GM19395 (cell line): ENCODE measurements around the gene SFMBT2.

ENCODE experiments used
- ATAC-seq: cut with Tn5 transposase; IDR thresholded peaks from one replicate; pipeline ENCODE4 v1.9.1; 2021; ENCODE audit warnings: mild to moderate bottlenecking, moderate library complexity; ENCODE audit not compliant: unreplicated experiment

SFMBT2 gene

DNA sequence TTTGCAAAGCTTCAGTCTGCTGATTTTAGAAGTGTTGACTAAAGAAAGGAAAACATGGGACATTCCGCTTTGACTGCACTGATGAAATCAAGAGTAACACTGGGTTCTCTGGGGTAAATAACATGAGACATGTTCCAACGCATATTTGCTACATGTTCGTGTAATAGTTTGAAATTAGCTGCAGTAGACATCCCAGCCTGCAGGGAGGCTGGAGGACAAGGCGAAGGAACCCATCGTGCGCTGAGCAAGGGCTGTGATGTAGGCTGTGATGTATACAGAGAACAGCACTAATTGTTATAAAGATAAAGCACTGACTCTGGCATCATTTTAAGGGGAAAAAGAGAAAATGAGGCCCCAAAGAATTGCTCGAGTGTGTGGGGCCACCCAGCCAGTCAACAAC lies 40.3 kb downstream of the SFMBT2 start:
- no peak for ATAC-seq

DNA sequence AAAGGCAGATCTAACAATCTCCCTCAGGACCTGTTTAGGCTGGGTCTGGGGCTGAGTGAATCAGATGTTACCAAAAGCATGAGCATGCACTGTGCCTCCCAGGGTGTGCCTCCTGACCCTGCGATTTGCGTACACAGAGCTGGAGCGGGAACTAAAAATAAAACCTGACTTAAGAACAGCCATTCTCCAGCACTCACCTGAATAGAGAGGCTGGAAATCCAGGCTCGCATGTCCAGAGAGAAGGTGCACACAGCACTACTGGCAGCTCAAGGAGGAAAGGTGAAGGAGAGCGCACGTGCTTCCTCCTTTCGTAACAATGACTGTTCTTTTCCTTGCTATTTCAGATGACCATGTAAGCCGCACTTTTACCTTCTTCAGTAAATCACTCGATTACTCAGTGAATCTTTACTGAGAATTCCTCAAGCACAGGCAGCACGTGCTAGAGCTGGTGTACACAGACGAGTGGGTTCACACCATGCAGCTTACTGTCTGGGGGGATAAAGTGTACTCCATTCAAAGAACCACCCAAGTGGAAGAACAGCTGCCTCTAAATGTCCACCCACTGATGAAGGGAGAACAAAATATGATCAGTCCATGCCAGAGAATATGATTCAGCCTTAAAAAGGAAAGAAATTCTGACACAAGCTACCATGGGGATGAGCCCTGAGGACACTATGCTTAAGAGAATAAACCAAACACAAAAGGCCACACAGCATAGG lies 45.6 kb downstream of the SFMBT2 start:
- ATAC-seq = no peak

GRCh38 chr10:7364474-7364873 lies 46.4 kb downstream of the SFMBT2 start:
- ATAC-seq = no peak

DNA sequence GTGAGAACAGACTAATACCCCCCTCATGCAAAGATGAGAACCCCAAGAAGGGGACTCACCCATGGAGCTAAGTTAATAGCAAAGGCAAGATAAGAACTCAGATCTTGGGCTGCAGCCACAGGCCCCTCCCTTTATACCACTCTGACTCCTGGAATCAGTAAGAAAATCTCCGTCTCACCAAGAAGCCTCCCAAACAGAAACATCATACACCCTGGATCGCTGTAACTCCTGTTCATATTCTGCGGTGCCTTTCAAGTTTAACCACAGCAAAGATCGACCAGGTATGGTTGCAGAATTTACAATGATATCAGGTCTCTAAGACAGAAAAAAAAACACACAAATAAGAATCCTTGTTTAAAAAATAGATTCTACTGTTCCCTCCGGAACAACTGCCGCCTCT lies 47.1 kb downstream of the SFMBT2 start:
- ATAC-seq = no peak

- no peak for ATAC-seq
Observed at GRCh38 chr10:7362471-7362870, 48.4 kb downstream of the SFMBT2 start.

GRCh38 chr10:7361316-7361715 lies 49.5 kb downstream of the SFMBT2 start:
- no peak for ATAC-seq

DNA sequence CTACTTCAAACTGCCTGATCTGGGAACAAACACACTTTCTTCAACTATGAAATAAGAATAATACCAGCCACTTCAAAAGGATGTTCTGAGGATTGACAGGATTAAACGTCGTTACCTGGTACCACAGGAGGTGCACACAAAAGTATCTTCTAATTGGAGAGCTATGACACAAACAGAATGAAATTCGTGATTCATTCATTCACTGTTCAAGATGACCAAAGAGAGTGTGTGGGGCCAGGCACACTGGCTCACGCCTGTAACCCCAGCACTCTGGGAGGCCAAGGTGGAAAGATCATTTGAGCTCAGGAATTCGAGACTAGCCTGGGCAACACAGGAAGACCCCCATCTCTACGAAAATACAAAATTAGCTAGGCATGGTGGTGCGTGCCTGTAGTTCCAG lies 50.9 kb downstream of the SFMBT2 start:
- ATAC-seq = no peak

DNA sequence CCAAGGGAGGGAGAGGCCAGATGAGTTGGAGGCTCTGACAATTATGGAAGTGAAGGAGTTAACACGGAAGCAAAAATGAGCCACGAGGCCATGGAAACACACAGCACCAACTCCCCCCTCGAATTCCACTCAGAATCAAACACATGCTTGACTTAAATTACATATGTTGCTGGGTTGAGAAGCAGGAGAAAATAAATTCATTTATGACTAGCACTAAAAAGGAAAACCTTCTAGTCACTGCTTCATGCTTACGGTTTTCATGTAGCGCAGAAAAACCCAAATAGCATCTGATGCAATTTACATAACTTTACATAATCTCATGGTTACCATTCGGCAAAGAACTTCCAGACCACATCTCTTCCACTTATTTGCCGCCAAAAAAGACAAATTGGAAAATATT lies 51.5 kb downstream of the SFMBT2 start:
- ATAC-seq = no peak

GRCh38 chr10:7357193-7357592 lies 53.6 kb downstream of the SFMBT2 start:
- no peak for ATAC-seq

DNA sequence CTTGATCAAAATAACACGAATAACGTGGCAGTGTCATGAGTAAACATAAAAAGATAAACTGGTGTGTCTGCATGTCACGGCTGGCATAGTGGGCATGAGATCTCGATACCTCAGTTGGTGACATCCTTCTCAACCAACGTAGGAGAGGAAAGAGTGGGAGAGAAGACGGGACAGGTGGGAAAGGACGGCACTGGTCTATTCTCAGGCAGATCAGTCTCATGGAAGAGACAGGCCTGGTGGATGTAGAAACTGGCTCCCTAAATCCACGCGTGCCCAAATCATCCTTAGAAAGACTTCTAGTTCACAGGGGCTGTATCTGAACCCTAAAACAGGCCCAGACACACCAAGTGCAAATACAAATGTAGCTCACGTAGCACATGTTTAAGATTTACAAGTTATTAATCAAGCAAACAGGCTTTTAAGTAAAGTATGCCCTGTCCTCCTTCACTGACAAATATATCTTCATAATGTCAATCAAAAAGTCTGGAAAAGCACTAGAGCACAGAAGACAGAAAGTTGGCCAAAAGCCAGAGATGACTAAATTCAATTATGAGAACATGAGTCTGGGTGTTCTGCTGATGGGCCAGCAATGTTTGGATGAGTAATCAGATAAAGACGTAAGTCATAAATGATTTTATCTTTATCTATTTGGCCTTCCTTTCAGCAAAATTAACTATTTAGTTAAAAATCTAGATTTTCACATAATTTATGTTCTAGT lies 56.3 kb downstream of the SFMBT2 start:
- no peak for ATAC-seq

DNA sequence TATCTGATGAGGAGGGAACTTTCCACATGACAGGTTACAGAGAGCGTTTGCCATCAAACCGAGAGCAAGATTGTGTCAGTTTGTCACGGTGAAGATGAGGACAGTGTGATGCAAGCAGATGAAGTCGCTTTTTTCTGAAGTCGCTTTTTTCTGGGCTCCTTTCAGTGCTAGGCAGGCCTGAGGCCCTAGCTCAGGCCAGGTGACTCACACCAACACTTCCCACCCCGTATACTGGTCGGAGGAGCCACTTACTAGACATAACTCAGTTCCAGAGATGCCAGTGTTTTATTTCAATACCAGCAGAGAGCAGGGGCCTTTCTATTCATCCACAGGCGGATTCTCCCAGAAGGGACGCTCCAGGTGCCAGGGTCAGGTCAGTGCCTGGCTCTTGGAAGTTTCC lies 58.9 kb downstream of the SFMBT2 start:
- no peak for ATAC-seq

DNA sequence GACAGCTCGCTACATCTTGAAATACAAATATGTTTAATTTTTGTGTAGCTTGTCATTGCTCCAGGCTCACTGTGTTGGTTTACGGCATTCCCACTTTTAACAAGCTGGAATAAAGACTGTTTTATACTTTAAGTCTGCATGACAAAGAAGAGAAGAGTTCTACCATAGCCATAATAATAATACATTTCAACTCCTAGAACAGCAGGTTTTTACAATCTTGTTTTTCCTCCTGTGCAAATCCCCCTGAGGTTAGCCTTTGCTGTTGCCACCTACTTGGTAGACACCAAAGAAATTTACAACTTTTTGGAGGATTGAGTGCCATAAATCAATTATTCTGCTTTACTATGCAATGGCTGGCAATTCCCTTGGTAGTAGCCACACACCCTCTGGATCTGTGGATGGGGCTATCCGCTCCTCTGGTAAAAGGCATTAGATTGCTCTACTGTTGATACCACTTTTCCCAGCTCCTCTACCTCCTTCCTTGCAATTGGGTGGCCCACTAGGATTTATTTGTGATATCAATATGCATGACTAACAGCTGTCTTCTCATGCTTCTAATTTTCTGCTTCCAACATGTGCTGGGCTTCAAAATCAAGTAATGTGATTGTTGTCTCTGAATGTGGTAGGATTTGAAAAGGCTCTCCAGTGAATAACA lies 60.2 kb downstream of the SFMBT2 start:
- ATAC-seq = no peak

GRCh38 chr10:7345717-7346116 lies 65.1 kb downstream of the SFMBT2 start:
- ATAC-seq = no peak

DNA sequence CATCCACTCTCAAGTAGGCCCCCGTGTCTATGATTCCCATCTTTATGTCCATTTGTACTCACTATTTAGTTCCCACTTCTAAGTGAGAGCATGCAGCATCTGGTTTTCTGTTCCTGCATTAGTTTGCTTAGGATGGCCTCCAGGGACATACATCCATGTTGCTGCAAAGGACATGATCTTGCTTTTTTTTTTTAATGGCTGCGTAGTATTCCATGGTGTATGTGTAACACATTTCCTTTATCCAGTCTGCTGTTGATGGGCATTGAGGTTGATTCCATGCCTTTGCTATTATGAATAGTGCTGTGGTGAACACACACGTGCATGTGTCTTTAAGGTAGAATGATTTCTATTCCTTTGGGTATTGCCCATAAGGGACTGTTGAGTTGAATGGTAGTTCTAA lies 67.8 kb downstream of the SFMBT2 start:
- ATAC-seq = no peak

- ATAC-seq = no peak
Observed at GRCh38 chr10:7340179-7340874, 70.5 kb downstream of the SFMBT2 start.

- ATAC-seq = no peak
Observed at GRCh38 chr10:7339510-7339909, 71.3 kb downstream of the SFMBT2 start.

GRCh38 chr10:7338469-7338868 lies 72.4 kb downstream of the SFMBT2 start:
- no peak for ATAC-seq

DNA sequence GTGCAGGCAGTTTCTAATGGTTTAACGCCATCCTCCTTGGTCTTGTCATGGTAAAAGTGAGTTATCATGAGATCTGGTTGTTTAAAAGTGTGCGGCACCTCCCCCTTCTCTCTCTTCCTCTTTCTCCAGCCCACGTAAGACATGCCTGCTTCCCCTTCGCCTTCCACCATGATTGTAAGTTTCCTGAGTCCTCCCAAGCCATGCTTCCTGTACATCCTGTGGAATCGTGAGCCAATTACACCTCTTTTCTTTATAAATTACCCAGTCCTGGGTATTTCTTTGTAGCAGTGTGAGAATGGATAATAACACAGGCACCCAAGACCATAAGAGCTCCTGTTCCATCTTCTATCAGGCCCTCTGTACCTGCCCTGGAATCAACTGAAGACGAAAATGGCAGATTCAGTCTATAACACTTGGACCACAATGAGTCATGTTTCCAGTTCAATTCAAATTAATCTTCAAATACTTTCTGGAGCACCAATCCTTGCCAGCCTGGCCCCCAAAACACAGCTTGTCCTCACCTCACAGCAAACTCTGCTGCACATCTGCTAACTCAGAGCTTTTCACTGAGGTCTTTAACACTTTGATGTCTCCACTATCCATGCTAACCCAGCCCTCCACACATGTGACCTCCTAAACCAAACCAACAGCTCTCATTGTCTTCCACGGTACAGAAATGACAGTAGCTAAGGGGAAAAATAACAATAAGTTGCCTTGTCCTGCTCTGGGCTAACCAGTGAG lies 73.2 kb downstream of the SFMBT2 start:
- peak; percentile 90 for ATAC-seq

DNA sequence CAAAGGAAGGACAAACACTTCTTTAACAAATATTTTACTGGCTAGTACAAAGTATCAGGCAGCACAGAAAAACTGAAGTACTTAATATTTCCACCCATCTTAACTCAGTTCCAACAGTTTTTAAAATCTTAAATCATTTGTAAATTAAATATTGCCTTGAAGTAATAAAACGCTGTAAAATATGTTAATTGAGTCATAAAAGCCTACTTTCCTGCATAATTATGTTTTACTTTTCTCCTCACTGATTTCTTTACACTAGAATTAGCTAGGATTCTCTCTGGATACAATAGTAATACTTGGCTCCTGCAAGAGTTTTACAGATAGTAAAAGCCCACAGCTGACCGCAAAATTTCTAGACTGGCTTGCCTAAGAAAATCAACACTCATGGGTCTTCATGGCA lies 74.9 kb downstream of the SFMBT2 start:
- ATAC-seq = no peak

- ATAC-seq = no peak
Observed at GRCh38 chr10:7334642-7334964, 76.2 kb downstream of the SFMBT2 start.
